DOHH2 (cell line): ENCODE measurements around the gene BGN.

ENCODE experiments used
- H3F3A ChIP-seq: fragments of 200-600 bp; sonication (generic), shearing (Covaris generic); 2 replicates; pipeline ENCODE4 v1.6.0; 2016; ENCODE audit warnings: antibody characterized with exemption, mild to moderate bottlenecking; ENCODE audit not compliant: control insufficient read depth, insufficient read depth
- H3K27ac ChIP-seq: fragments of 200-600 bp; sonication (generic); 2 replicates; pipeline ENCODE4 v1.5.1; 2014; ENCODE audit warnings: low read depth, mild to moderate bottlenecking, low read length, moderate library complexity
- H3K27me3 ChIP-seq: fragments of 200-600 bp; sonication (generic); 2 replicates; pipeline ENCODE4 v1.6.1; 2014; ENCODE audit warnings: mild to moderate bottlenecking, low read length, mixed read lengths; ENCODE audit not compliant: control insufficient read depth
- H3K36me3 ChIP-seq: fragments of 200-600 bp; sonication (generic); 2 replicates; pipeline ENCODE4 v1.6.1; 2014; ENCODE audit warnings: mild to moderate bottlenecking, low read length, moderate library complexity, mixed read lengths; ENCODE audit not compliant: control insufficient read depth
- H3K4me1 ChIP-seq: fragments of 200-600 bp; sonication (generic); 2 replicates; pipeline ENCODE4 v1.6.1; 2014; ENCODE audit warnings: mild to moderate bottlenecking, low read length, mixed read lengths; ENCODE audit not compliant: control insufficient read depth
- H3K4me2 ChIP-seq: fragments of 200-600 bp; sonication (generic); 2 replicates; pipeline ENCODE4 v1.6.0; 2014; ENCODE audit warnings: mild to moderate bottlenecking, low read length, moderate library complexity
- H3K4me3 ChIP-seq: fragments of 200-600 bp; sonication (generic); 2 replicates; pipeline ENCODE4 v1.5.1; 2014; ENCODE audit warnings: mild to moderate bottlenecking, low read length, mixed read lengths
- H3K79me2 ChIP-seq: fragments of 200-600 bp; sonication (generic); 2 replicates; pipeline ENCODE4 v1.6.1; 2014; ENCODE audit warnings: mild to moderate bottlenecking, low read length, mixed read lengths; ENCODE audit not compliant: control insufficient read depth
- H3K9me2 ChIP-seq: fragments of 200-600 bp; sonication (generic); replicated peaks from 2 replicates; pipeline ENCODE4 v1.6.1; 2014; ENCODE audit warnings: mild to moderate bottlenecking, low read length, mixed read lengths; ENCODE audit not compliant: control insufficient read depth
- H3K9me3 ChIP-seq: fragments of 200-600 bp; sonication (generic); 2 replicates; pipeline ENCODE4 v1.6.1; 2014; ENCODE audit warnings: antibody characterized with exemption, low read length, mixed read lengths; ENCODE audit not compliant: control insufficient read depth, insufficient read depth
- H4K20me1 ChIP-seq: fragments of 200-600 bp; sonication (generic); 2 replicates; pipeline ENCODE4 v1.6.0; 2014; ENCODE audit warnings: low read depth, mild to moderate bottlenecking, antibody characterized with exemption, low read length, moderate library complexity; ENCODE audit not compliant: control insufficient read depth, insufficient read depth
- CTCF ChIP-seq: fragments of 200-600 bp; sonication (generic); IDR thresholded peaks from one replicate; pipeline ENCODE4 v1.5.1; 2014; ENCODE audit warnings: antibody characterized with exemption, mild to moderate bottlenecking, low read depth, low read length; ENCODE audit not compliant: poor library complexity, severe bottlenecking
- EZH2phosphoT487 ChIP-seq: fragments of 200-600 bp; sonication (generic); IDR thresholded peaks from 2 replicates; pipeline ENCODE4 v1.6.1; 2017; ENCODE audit warnings: borderline replicate concordance, mild to moderate bottlenecking, antibody characterized with exemption, low read length, moderate library complexity, mixed read lengths

Gene BGN

GRCh38 chrX:153470411-153471363, 24.1 kb upstream of the BGN start, which contains the start of gene HAUS7:
Gene HAUS7, minus strand, starts transcription at chrX:153470576. Its CDS starts 19 bp downstream, at chrX:153470557.
- H3K4me1 ChIP-seq: peaks cover 7% of the 10 kb centered on the region
- H4K20me1 ChIP-seq: no peaks in the 10 kb centered on the region
- H3K79me2 ChIP-seq: peaks cover 40% of the 10 kb centered on the region
- TF ChIP-seq EZH2phosphoT487 (no peak), CTCF (peak; percentile 76)
- peak within 1 kb of the TSS; percentile 74 for H3K4me2 ChIP-seq
- H3K9me3 ChIP-seq: no peaks in the 10 kb centered on the region
- peak within 1 kb of the TSS; percentile 92 for H3K4me3 ChIP-seq
- H3K27me3 ChIP-seq: no peaks in the 10 kb centered on the region
- H3K9me2 ChIP-seq: no peaks in the 10 kb centered on the region
- no peaks in the 10 kb centered on the region for H3F3A ChIP-seq
- no peak within 1 kb of the TSS for H3K27ac ChIP-seq
- peaks cover 10% of the 10 kb centered on the region for H3K36me3 ChIP-seq

GRCh38 chrX:153471663-153472280, 23.0 kb upstream of the BGN start:
- Histone ChIP-seq H4K20me1 (no peaks in the 10 kb centered on the region), H3K9me3 (no peaks in the 10 kb centered on the region), H3K9me2 (no peaks in the 10 kb centered on the region), H3K27ac (no peak overlapping the region), H3F3A (no peaks in the 10 kb centered on the region), H3K4me1 (peaks cover 7% of the 10 kb centered on the region), H3K4me3 (no peak overlapping the region), H3K27me3 (no peaks in the 10 kb centered on the region), H3K79me2 (peaks cover 35% of the 10 kb centered on the region), H3K36me3 (peaks cover 10% of the 10 kb centered on the region), H3K4me2 (no peak overlapping the region)
- TF ChIP-seq CTCF (no peak), EZH2phosphoT487 (no peak)

GRCh38 chrX:153473126-153473525, 21.7 kb upstream of the BGN start:
- Histone ChIP-seq H3K79me2 (peaks cover 22% of the 10 kb centered on the region), H3F3A (no peaks in the 10 kb centered on the region), H3K4me3 (no peak overlapping the region), H3K27me3 (no peaks in the 10 kb centered on the region), H3K9me3 (no peaks in the 10 kb centered on the region), H3K4me2 (no peak overlapping the region), H3K9me2 (no peaks in the 10 kb centered on the region), H3K27ac (no peak overlapping the region), H3K4me1 (peaks cover 7% of the 10 kb centered on the region), H3K36me3 (peaks cover 9% of the 10 kb centered on the region), H4K20me1 (no peaks in the 10 kb centered on the region)
- TF ChIP-seq EZH2phosphoT487 (no peak), CTCF (no peak)
